ENCODE results near the gene DEFB124.

DNA sequence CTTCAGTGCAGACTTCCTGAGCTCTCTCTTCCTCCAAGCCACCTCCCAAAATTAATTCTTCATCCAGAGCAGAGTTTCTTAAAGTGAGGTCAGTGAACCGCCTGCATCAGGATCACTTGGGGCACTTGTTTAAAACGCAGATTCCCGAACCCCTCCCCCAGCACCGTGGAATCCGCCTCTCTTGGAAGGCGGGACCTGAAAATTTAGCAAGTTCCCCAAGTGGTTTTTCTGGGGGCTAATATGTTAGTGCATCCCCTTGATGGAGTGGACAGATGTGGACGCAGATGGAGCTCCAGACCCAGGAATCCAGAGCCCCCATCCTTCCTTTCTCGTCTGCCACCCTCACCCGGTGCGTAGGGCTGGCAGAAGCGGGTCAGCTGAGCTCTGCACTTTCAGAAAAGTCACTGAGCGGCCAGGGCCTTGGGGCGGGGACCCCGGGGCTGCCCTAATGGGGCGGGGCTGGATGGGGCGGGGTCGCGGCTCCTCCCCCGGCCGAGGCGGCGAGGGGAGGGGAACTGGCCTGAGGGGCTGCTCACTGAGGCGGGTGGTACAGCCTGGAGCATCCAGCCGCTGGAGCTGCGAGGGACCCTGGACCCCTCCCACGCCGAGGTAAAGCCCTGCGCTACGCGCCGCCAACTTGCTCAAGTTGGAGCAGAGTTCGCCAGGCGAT is at the start of gene DEFB124, which contains the start of gene REM1:
- TF ChIP-seq, protein P1, sequence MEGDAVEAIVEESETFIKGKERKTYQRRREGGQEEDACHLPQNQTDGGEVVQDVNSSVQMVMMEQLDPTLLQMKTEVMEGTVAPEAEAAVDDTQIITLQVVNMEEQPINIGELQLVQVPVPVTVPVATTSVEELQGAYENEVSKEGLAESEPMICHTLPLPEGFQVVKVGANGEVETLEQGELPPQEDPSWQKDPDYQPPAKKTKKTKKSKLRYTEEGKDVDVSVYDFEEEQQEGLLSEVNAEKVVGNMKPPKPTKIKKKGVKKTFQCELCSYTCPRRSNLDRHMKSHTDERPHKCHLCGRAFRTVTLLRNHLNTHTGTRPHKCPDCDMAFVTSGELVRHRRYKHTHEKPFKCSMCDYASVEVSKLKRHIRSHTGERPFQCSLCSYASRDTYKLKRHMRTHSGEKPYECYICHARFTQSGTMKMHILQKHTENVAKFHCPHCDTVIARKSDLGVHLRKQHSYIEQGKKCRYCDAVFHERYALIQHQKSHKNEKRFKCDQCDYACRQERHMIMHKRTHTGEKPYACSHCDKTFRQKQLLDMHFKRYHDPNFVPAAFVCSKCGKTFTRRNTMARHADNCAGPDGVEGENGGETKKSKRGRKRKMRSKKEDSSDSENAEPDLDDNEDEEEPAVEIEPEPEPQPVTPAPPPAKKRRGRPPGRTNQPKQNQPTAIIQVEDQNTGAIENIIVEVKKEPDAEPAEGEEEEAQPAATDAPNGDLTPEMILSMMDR (IDR thresholded peaks at IDR 0.05) = no peak
- TF ChIP-seq, protein P2, sequence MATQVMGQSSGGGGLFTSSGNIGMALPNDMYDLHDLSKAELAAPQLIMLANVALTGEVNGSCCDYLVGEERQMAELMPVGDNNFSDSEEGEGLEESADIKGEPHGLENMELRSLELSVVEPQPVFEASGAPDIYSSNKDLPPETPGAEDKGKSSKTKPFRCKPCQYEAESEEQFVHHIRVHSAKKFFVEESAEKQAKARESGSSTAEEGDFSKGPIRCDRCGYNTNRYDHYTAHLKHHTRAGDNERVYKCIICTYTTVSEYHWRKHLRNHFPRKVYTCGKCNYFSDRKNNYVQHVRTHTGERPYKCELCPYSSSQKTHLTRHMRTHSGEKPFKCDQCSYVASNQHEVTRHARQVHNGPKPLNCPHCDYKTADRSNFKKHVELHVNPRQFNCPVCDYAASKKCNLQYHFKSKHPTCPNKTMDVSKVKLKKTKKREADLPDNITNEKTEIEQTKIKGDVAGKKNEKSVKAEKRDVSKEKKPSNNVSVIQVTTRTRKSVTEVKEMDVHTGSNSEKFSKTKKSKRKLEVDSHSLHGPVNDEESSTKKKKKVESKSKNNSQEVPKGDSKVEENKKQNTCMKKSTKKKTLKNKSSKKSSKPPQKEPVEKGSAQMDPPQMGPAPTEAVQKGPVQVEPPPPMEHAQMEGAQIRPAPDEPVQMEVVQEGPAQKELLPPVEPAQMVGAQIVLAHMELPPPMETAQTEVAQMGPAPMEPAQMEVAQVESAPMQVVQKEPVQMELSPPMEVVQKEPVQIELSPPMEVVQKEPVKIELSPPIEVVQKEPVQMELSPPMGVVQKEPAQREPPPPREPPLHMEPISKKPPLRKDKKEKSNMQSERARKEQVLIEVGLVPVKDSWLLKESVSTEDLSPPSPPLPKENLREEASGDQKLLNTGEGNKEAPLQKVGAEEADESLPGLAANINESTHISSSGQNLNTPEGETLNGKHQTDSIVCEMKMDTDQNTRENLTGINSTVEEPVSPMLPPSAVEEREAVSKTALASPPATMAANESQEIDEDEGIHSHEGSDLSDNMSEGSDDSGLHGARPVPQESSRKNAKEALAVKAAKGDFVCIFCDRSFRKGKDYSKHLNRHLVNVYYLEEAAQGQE (IDR thresholded peaks at IDR 0.05; ENCODE audit: insufficient read depth in 1 of 2, low read depth in 2 of 2, low read length in 1 of 2) = no peak
- TF ChIP-seq POLR2AphosphoS5 (IDR thresholded peaks at IDR 0.05; ENCODE audit: low read depth, low read length) (no peak), SIN3A (IDR thresholded peaks at IDR 0.05; ENCODE audit: borderline replicate concordance, insufficient read depth, low read depth, low read length) (no peak), TCF7L2 (IDR thresholded peaks at IDR 0.05; ENCODE audit: low read depth, low read length) (no peak)

Measured in Panc1 (cell line).